HG03439 (cell line): Measurements from ENCODE around the gene FARP1.

Experiments
- ATAC-seq: cut with Tn5 transposase; IDR thresholded peaks from one replicate; pipeline ENCODE4 v1.9.1; 2021; ENCODE audit warnings: mild to moderate bottlenecking, moderate library complexity; ENCODE audit not compliant: unreplicated experiment

FARP1 gene

DNA sequence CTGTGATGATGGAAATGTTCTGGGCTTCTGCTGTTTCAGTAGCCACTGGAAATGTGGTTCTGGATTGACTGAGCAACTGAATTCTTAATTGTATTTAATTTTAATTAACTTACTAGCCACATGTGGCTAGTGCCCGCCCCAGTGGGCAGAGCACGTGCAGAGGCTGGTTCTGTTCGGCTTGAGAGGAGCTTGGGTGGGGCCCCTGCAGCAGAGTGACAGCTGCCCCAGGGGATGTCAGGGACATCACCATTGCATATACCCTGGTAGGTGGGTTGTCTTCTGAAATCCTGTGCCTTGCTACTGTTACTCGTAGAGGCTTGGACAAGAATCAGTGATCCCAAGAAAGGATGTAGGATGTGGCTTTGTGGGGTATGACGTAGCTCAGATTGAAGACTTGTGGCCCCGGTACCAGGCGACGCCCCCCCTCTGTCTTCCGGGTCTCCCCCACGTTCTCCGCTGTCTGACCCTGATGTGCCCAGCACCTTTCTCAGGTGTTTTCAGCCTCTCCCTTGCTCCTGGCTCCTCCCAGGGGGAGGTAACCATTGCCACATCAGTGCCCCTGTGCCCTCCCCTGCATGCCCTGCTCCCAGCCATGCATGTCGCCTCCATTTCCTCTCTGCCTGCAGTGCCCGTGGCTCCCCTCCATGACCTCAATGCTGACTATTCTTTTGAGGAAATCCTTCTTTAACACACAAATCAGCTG lies 136.7 kb downstream of the FARP1 start:
- ATAC-seq, result no peak

DNA sequence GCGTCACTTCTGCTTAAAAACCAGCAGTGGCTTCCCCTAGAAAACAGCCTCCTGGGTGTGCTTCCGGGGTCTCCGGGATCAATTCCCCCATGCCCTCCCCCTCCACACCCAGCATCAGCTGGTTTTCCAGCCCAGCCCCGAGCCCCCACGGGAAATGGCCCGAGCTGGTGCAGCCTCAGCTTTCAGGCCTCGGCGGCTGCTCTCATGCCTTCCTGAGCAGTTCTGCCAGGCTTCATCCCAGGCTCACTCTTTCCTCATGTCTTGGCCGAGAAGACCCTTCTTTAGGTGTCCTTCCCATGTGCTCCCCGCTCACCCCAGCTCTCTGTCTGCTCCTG lies 137.2 kb downstream of the FARP1 start:
- no peak for ATAC-seq

DNA sequence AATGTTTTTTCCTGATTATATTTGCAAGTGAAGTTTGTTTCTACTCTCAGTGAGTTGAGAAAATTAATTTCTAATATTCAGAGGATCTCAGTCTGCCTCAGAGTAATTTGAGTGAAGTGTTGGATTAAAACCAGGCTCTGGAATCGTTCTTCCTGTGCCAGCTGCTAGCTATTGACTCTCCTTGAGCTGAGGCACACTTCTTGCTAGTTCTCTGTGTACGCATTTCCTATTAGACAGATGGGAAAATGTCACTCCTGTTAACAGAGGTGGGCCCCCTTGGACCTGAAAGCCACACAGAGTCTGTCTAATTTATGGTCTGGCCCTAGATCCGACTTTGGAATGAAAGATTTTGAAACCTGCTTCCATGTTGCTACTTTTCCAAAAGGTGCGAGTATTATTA lies 141.8 kb downstream of the FARP1 start:
- no peak for ATAC-seq

DNA sequence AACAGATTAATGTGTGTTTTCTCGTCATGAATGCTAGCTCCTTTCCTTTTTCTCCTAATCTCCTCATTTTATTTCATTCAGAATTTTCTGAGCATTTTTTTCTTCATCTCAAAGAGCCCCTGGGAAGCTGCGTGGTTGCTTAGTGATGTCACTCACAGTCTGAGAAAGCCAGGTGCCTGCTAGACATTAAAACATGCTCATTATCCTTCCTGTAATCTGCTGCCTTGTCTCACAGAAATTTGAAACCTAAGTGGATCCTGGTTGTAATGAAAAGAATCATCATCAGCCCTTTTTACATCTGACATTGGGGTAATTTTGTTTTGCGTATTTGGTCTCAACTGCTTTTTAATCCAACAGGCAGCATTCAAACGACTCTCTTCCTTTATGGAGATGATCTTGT lies 142.4 kb downstream of the FARP1 start:
- ATAC-seq, result no peak

DNA sequence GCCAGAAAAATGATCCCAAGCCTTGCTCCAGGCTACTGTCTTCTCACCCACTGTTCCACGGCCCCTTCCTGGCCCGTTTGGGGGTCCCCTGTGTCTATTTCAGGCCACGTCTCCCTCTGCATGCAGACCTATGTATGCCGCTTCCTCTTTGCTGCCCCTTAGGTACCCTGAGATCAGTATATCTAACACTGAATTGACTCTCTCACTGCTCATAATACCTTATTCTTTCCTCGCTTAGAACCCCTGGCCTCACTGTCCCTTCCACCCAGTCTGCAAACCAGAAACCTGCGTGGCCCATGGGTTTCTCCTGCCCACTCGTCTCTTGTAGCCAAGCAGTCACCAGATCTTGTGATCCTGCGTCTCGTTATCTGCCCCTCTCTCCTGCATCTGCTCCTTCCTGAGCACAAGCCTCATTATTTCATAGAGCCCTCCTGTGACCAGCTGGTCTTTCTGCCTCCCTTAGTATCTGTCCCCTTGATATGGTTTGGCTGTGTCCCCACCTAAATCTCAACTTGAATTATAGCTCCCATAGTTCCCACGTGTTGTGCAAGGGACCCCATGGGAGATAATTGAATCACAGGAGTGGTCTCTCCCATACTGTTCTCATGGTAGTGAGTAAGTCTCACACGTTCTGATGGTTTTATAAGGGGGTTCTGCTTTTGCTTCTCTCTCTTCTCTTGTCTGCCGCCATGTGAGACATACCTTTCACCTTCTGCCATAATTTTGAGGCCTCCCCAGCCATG lies 143.1 kb downstream of the FARP1 start:
- no peak for ATAC-seq

DNA sequence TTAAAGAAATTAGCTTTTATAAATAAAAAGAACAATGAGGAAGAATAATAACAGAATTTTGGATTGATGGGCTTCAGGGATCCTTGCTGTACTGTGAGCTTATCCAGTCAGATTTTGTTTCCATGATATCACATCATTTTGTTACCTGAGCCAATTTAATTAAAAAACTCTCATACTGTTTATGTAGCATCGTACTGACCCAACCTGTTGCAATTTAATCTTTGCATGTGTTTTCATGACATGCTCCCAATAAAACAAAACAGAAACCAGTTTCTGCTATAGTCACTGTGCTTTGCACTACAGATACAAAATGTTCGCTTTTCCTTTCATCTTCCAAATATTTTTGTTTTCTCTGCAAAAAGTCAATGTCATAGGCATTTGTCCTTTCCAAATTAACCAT lies 143.9 kb downstream of the FARP1 start:
- no peak for ATAC-seq

DNA sequence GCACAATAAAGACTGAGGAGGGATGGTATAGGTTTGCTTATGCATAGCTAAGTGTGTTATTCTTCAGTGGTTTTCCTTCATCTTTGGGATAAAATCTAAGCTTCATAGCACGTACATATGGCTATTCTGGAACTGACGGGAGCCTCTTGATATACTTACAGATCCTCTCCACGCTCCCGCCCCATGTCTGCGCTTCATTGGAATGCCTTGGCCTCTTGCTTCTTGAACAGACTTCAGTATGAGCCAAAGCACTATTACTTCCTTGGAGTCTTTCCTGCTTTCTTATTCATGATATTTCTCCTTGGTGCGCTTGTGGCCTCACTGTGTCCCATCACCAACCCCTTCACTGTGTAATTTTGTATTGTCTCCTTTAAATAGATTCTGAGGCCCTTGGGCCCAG lies 145.3 kb downstream of the FARP1 start:
- no peak for ATAC-seq

DNA sequence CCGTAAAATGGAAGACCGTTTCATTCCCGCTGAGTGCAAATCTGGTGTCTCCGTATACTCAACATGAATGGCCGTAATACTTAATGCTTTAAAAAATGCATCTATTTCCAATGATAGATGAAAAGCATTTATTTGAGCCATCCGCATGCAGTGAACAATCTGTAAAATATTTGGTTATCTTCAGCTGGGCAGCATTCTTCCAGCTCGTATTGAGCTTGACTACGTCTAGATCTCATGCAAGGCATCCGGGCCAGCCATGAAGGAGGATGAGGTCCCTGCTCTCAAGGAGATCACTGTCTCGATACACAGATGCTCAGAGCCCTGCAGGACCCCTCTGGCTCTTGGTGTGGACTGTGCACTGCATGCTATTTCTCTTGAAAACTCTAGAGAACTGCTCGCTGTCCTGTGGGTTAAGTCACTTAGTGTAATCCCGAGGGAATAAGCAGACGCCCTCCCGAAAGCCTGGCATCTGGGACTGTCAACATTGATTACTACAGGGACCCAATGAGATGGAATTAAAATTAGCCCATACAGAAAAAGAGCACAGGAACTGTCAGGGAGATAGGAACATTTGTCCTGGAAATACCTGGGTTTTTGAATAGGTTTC lies 146.5 kb downstream of the FARP1 start:
- ATAC-seq, result no peak

DNA sequence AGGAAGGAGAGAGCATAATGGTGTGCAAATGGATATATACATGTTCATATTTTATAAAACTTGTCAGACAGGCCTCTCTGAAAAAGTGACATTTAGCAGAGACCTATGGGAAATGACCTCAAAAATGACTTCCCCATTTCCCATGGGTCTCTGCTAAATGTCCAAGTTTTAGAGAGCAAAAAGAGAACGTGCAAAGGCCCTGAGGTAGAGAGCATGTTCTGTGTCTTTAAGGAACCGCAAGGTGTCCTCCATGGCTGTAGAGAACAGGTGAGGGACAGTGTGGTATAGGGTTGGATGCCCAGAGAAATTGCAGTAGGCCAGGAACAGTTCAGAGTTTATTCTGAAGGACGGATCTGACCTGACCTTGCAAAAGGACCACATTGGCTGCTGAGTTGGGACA lies 147.4 kb downstream of the FARP1 start:
- no peak for ATAC-seq

DNA sequence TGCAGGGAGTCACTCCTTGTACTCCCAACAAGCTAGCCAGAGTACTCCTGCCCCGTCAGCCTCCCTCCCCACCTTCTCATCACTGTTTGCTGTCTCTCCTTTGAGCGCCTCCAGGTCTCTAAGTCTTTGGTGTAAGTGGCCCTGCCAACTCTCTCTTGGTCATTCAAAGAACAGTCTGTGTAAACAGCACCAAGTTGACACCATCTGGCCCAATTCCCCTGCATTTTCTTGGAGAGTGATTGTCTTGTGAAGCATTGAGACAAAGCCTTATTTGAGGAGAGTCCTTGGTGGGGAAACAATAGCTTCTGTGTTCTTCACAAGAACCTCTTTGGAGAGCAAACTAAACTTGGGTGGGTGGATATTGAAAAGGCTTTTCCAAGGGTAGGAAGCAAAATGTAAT lies 148.8 kb downstream of the FARP1 start:
- no peak for ATAC-seq

DNA sequence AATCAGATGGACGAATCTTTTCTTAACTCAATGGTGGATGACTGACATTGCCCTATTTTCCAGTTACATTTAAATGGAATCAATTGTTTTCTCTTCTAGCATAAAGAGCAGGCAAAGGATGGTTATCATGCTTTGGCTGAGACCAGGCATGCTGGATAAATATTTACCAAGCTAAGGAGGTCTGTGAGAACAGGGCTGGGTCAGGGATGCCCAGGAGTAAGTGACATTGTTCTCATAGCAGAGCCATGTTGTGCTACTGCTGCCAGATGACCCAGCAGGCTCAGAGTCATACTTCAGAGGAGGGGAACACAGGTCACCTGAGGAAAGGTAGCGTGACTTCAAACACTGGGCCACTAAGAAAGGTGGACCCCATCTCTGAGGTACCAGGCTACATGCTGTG lies 150.2 kb downstream of the FARP1 start:
- ATAC-seq, result no peak

DNA sequence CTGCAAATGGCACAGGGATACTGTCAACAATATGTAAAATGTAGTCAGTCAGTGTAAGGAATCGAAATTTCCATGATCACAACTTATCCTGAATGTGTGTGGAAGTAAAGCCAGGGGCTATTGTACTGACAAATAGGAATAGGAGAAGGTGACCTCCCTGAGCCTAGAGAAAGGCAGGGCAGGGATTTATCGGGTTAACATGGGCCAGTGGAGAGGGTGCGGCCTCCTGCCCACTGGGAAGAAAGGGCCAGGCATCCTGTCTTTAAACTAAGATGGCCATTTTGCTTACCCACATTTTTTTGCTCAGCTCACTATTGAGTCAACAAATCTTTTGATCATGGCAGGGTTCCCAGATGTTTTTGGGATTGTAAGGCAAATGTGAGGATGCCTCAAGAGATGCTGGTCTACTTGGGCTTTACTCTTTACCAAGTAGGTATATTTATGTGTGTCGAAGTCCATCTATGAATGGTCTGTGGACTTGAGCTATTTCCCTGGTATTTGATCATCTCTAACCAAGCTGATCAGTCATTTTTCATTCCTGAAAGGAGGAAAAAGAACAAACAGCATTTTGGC lies 150.8 kb downstream of the FARP1 start:
- ATAC-seq, result no peak

DNA sequence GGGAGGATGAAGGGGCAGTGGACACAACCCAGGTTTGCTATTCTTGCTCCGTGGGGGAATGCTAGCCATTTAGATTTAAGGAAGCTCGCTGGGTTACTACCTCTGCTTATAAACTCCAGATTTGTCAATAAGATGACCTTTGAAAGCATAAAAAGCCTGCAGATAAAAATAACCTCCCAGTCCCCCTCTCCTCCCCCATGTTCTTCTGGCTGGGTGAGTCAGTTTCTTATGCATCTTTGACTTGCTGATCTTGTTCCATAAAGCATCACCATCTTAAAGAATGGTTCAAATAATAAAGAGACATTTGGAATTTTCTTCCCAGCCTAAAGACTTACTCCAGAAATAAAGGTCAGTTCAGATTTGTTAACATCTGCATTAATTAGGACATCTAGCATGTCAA lies 152.5 kb downstream of the FARP1 start:
- ATAC-seq, result no peak

DNA sequence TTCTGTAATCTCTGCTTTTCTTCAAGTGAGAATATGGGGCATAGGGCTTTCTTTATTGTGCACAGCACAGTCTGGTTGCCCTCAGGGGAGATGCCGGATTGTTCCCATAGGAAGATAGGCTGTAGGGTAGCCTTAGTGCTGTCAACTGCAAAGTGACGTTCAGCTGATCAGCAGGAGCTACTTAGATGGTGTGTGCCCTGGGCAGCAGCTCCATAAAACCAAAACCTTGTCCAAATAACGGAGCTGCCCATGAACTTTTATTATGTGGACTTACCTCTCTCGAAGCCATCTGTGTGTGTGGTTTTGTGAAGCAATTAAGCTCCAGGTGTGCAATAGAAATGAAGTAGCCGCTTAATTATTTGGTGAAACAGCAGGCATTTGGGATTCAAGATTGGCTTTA lies 154.2 kb downstream of the FARP1 start:
- no peak for ATAC-seq

DNA sequence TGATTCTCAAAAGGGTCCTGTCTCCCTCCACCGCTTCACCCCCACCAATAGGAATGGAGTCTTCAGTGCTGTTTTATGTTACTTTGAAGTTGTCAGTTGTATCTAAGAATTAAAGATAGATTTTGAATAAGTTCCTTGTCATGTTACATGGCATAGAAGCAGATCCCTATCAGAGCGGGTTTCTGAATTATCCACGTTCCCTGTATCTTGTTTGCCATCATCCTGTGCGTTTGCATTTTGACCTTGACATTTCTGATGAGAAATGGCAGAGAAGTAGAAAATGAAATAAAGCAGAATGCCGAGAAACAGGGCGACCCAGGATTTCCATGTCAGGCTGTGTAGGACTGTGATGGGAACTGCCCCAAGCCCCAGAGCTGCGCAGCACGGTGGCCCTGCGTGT lies 154.9 kb downstream of the FARP1 start:
- no peak for ATAC-seq

DNA sequence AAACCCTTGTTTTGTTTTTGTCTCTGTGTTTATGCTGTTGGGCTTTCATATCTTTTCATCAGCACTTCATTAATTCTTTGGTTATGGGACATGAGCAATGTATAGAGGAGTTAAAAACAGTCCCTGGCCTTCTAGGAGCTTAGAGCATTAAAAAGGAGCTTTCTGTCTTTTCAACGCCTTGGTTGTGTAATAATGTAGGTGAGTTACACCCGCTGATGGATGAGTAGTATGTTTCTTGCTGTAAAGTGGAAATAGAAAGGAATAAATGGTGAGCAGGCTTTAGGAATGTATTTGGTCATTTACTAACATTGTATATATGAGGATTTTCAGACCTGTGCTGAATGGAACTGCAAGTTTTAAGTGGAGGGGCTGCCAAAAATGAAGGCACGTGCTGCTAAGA lies 155.7 kb downstream of the FARP1 start:
- ATAC-seq, result no peak

DNA sequence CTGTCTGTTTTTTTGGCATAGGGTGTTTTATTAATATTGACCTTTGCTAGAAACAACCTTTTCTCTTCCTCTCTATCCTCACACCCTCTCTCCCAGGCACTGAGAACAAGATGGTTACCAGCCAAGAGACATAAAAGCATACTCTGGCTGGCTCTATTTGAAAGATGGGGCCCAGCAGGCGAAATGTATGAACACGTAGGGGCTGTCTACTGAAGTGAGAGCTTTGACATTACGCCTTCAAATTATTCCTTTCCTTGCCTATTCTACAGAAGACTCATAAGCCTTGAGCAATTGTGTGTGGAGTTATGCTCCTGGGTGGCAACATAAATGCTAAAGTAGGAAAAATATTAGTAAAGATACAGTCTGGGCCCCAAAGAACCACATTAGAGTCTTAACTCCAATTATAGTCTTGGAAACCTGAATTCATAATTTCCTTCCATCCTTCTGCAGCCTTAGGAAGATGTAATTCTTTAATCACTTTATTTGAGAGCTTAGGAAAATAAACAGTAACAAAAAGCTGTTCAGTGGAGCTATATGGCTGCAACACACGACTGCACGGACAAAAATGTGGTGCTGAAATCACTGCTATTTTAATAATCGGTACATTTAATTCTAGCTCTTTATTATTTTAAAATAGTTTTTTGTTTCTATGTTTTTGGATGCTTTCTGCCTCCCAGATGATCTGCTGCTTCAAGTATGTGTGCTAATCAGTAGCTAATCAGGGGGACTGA lies 156.5 kb downstream of the FARP1 start:
- ATAC-seq, result no peak

DNA sequence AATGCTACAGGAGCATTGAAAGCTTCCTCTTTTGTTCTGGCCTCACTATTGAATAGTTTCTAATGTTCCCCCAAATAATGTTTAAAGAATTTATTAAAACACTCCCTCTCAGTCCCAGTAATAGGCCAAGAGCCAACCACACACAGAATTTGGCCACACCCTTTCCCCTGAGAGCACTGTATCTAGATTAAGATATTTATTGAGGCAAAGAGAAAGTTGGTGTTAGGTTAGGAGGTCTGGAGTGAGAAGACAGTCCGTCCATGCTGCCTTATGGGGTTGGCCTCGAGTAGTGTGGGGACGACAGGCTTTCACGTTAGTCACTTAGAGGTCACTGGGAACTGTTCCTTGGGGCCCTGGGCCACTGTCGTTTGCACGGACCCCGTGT lies 157.1 kb downstream of the FARP1 start:
- no peak for ATAC-seq

DNA sequence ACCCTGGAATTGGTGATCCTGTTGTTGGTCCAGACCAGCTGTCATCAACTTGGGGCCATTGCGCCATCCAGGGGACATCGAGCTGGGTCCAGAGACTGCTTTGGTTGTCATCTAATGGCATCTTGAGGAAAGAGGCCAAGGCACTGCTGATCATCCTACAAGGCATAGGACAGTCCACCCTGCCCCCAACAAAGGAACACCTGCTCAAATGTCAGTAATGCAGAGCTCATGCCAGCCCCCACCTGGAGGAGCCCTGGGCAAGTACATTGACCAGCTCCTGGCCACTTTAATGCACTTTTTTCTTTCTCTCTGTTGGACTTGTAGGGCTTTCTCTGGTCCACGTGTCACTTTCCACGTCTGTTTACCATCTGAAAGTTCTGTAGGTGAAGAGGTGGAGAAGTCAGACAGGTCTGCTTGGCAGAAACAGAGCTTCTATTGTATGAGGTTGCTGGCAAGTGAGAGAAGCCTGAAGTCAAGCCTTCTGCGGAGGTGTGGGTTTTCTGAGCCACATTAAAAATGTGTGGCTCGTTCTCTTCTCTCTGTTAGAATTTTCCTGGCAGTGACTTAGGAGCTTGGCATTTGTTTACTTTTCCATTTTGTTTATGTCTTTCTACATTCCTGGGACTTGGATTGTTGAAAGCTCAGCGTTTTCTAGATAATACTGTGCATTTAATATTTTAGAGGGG lies 158.2 kb downstream of the FARP1 start:
- ATAC-seq, result no peak

DNA sequence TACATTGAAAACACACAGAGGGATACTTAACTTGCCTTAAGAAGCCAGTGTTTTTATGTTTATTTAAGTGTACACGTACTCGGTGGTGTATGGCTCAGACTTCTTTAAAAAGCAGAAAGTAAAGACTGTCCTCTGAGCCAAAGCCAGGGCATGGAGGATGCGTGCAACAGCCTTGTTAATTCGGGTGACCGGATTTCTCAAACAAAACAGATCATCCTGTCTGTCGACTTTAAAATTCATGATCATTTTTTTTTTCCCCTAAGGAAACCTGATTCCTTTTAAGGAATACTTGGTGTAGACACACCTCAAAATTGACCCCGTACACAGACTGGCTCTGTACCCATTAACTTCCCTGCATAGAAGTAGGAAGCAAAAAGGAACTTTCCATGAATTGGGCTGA lies 158.8 kb downstream of the FARP1 start:
- no peak for ATAC-seq

DNA sequence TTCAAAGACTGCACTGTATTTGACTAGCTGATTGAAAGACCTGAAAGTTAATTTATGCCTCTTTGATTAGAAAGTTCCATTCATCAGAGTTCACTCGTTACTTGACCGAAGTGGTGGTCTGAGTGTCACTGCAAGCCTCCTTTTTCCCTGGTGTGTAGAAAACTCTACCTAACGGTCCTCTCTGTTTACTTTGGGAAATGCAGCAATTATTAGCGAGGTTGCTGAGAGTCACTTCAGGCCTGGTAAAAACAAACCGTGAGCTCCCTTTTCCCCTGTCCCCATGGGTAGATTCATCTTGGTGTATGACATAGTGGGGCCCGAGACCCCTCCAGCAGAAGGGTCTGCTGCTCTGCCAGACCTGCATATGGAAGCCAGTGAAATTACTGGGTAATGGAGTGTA lies 161.0 kb downstream of the FARP1 start:
- ATAC-seq, result no peak
